Hepatocyte (in vitro differentiated cells): ENCODE results near the gene NHLRC4. TPM values are rescaled to one million over a fixed set of nuclear protein-coding genes. Genes with fewer than 3 reads are reported as not detected.
A peak's percentile ranks its signal among the peaks of the same experiment; 100 is the strongest.

Experiments used
- DNase-seq: peaks from one replicate; pipeline ENCODE4 v3.0.0-alpha.2; 2016; ENCODE audit warnings: low spot score
- H2AFZ ChIP-seq: fragments of 200-600 bp; sonication (generic); 2 replicates; pipeline ENCODE4 v1.6.0; 2016; ENCODE audit warnings: antibody characterized with exemption, mild to moderate bottlenecking
- H3K27ac ChIP-seq: fragments of 200-600 bp; sonication (generic); 2 replicates; pipeline ENCODE4 v1.5.1; 2016; ENCODE audit warnings: mild to moderate bottlenecking
- H3K27me3 ChIP-seq: fragments of 200-600 bp; sonication (generic); 2 replicates; pipeline ENCODE4 v1.6.1; 2016
- H3K36me3 ChIP-seq: fragments of 200-600 bp; sonication (generic); replicated peaks from 2 replicates; pipeline ENCODE4 v1.5.1; 2016; ENCODE audit warnings: low read depth; ENCODE audit not compliant: insufficient read depth
- H3K4me1 ChIP-seq: fragments of 200-600 bp; sonication (generic); 2 replicates; pipeline ENCODE4 v1.5.1; 2016; ENCODE audit warnings: mild to moderate bottlenecking, moderate library complexity; ENCODE audit not compliant: insufficient read depth
- H3K4me2 ChIP-seq: fragments of 200-600 bp; sonication (generic); 2 replicates; pipeline ENCODE4 v1.6.0; 2016
- H3K4me3 ChIP-seq: fragments of 200-600 bp; sonication (generic); 2 replicates; pipeline ENCODE4 v1.5.1; 2016; ENCODE audit warnings: mild to moderate bottlenecking
- H3K79me2 ChIP-seq: fragments of 200-600 bp; sonication (generic); 2 replicates; pipeline ENCODE4 v1.6.0; 2017; ENCODE audit warnings: mild to moderate bottlenecking
- H3K9me2 ChIP-seq: fragments of 200-600 bp; sonication (generic); replicated peaks from 2 replicates; pipeline ENCODE4 v1.6.0; 2017; ENCODE audit warnings: mild to moderate bottlenecking; ENCODE audit not compliant: insufficient read depth
- H3K9me3 ChIP-seq: fragments of 200-600 bp; sonication (generic); 2 replicates; pipeline ENCODE4 v1.5.1; 2016; ENCODE audit warnings: low read depth, mild to moderate bottlenecking
- H4K20me1 ChIP-seq: fragments of 200-600 bp; sonication (generic); 2 replicates; pipeline ENCODE4 v1.6.0; 2016; ENCODE audit warnings: mild to moderate bottlenecking; ENCODE audit not compliant: insufficient read depth, poor library complexity, severe bottlenecking
- CTCF ChIP-seq: fragments of 200-600 bp; sonication (generic); IDR thresholded peaks from 2 replicates; pipeline ENCODE4 v1.5.1; 2016; ENCODE audit warnings: antibody characterized with exemption, mild to moderate bottlenecking; ENCODE audit not compliant: poor library complexity
- EZH2 ChIP-seq: fragments of 200-600 bp; sonication (generic); IDR thresholded peaks from 2 replicates; pipeline ENCODE4 v1.6.1; 2016; ENCODE audit warnings: antibody characterized with exemption, mild to moderate bottlenecking, borderline replicate concordance
- EZH2phosphoT487 ChIP-seq: fragments of 200-600 bp; sonication (generic); IDR thresholded peaks from one replicate; pipeline ENCODE4 v1.6.1; 2018; ENCODE audit warnings: antibody characterized with exemption, mild to moderate bottlenecking, low read depth, moderate library complexity; ENCODE audit not compliant: unreplicated experiment, severe bottlenecking
- WGBS: methylation state at CpG from one replicate; pipeline ENCODE4 v1.1.6; 2016; ENCODE audit warnings: low lambda C conversion rate; ENCODE audit errors: missing lambda C conversion rate; 5-methylcytosine and 5-hydroxymethylcytosine counted together
- polyA plus RNA-seq: library from polyadenylated mRNA; unstranded; fragments of >200 nt; fragmentation: Nextera tagmentation; extraction: Ambion mirVana; gene quantifications from 2 replicates; pipeline ENCODE4 v1.2.1, GENCODE V29; 2016
- total RNA-seq: library from RNA; depleted of rRNA; stranded (reverse); fragments of >200 nt; gene quantifications from 2 replicates; pipeline ENCODE4 v1.2.3, GENCODE V29; 2014

Gene NHLRC4
- total and polyA plus RNA-seq, 2 experiments from 2014 or later = 0.25 to 1.2 TPM

- Histone ChIP-seq H3K27ac (no peak overlapping the region), H2AFZ (no peak overlapping the region), H4K20me1 (peaks cover 18% of the 10 kb centered on the region), H3K9me2 (no peaks in the 10 kb centered on the region), H3K9me3 (no peaks in the 10 kb centered on the region), H3K79me2 (peaks cover 86% of the 10 kb centered on the region), H3K27me3 (no peaks in the 10 kb centered on the region), H3K4me2 (no peak overlapping the region), H3K4me1 (peaks cover 11% of the 10 kb centered on the region), H3K4me3 (no peak overlapping the region), H3K36me3 (no peaks in the 10 kb centered on the region)
- WGBS = 97% methylated on average over 25 of the region's 29 CpGs
- DNase-seq = no peak
- TF ChIP-seq EZH2 (no peak), EZH2phosphoT487 (no peak), CTCF (no peak)
Measured at GRCh38 chr16:540645-541340, 26.0 kb upstream of the NHLRC4 start.

GRCh38 chr16:543301-544164 lies 23.3 kb upstream of the NHLRC4 start:
- WGBS = 84% methylated on average over 28 of the region's 51 CpGs
- Histone ChIP-seq H4K20me1 (peaks cover 14% of the 10 kb centered on the region), H3K4me2 (peak overlapping the region; percentile 62), H3K79me2 (peaks cover 58% of the 10 kb centered on the region), H3K36me3 (no peaks in the 10 kb centered on the region), H3K27me3 (no peaks in the 10 kb centered on the region), H3K27ac (peak overlapping the region; percentile 94), H3K4me1 (peaks cover 7% of the 10 kb centered on the region), H3K9me2 (no peaks in the 10 kb centered on the region), H2AFZ (no peak overlapping the region), H3K9me3 (no peaks in the 10 kb centered on the region), H3K4me3 (no peak overlapping the region)
- peak; percentile 75 for DNase-seq
- TF ChIP-seq EZH2 = no peak
- no peak for TF ChIP-seq EZH2phosphoT487
- no peak for TF ChIP-seq CTCF

- peaks cover 49% of the 10 kb centered on the region for H3K79me2 ChIP-seq
- H3K9me2 ChIP-seq = no peaks in the 10 kb centered on the region
- no peaks in the 10 kb centered on the region for H3K36me3 ChIP-seq
- H4K20me1 ChIP-seq = peaks cover 14% of the 10 kb centered on the region
- no peaks in the 10 kb centered on the region for H3K27me3 ChIP-seq
- DNase-seq = no peak
- TF ChIP-seq EZH2phosphoT487 (no peak), CTCF (no peak), EZH2 (no peak)
- no peak overlapping the region for H3K4me3 ChIP-seq
- no peak overlapping the region for H2AFZ ChIP-seq
- no peaks in the 10 kb centered on the region for H3K9me3 ChIP-seq
- peaks cover 7% of the 10 kb centered on the region for H3K4me1 ChIP-seq
- H3K27ac ChIP-seq = no peak overlapping the region
- 95% methylated on average over 16 of the region's 46 CpGs for WGBS
- H3K4me2 ChIP-seq = no peak overlapping the region
Measured at GRCh38 chr16:544517-544916, 22.3 kb upstream of the NHLRC4 start.
